BLaER1 treated with 17β-estradiol and CSF1 and Interleukin-3, amounts not matched to agents 10 nM and 100 nM (cell line): Measurements from ENCODE around the gene MOCS1.

ENCODE experiments used
- H3K27ac ChIP-seq, 11 experiments: shearing (Covaris generic); formaldehyde crosslinking; 2 replicates each; pipeline ENCODE4 v1.8.1; 2022
- H3K27me3 ChIP-seq, 11 experiments: shearing (Covaris generic); formaldehyde crosslinking; 2 replicates each; pipeline ENCODE4 v1.8.1; 2022
- H3K36me3 ChIP-seq, 11 experiments: shearing (Covaris generic); formaldehyde crosslinking; 2 replicates each; pipeline ENCODE4 v1.8.1; 2022
- H3K4me1 ChIP-seq, 10 experiments: shearing (Covaris generic); formaldehyde crosslinking; 2 replicates each; pipeline ENCODE4 v1.8.1; 2022
- H3K4me2 ChIP-seq, 11 experiments: shearing (Covaris generic); formaldehyde crosslinking; 2 replicates each; pipeline ENCODE4 v1.8.1; 2022
- H3K4me3 ChIP-seq, 10 experiments: shearing (Covaris generic); formaldehyde crosslinking; 2 replicates each; pipeline ENCODE4 v1.8.1; 2022
- H3K9ac ChIP-seq, 11 experiments: shearing (Covaris generic); formaldehyde crosslinking; 2 replicates each; pipeline ENCODE4 v1.8.1; 2022
- H3K9me3 ChIP-seq, 11 experiments: shearing (Covaris generic); formaldehyde crosslinking; replicated peaks in 1 of 11; 2 replicates each; pipeline ENCODE4 v1.8.1; 2022
- H4K20me1 ChIP-seq, 11 experiments: shearing (Covaris generic); formaldehyde crosslinking; 2 replicates each; pipeline ENCODE4 v1.8.1; 2022
- Cebpa-rat ChIP-seq, 11 experiments: shearing (Covaris generic); IDR thresholded peaks; 2 replicates each; pipeline ENCODE4 v1.8.1; 2022

The MOCS1 gene

DNA sequence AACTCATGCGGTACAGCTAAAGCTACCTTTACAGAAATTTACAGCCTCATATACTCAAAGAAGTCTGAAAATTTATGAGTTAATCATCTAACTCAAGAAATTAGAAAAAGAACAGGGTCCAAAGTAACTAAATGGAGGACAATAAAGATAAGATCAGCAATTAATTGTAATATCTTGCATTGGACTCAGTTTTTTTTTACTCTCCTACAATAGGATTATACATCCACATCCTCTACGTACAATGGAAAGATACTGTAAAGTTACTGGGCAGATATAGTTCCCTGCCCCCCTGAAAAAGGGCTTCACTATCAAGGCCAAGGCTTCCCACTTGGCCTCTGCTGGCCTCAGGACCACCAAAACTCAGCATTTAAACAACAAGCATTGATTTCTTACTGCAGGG lies 31.5 kb upstream of the MOCS1 start:
- H3K9ac ChIP-seq, result no peak overlapping the region
- no peaks in the 10 kb centered on the region for H3K27me3 ChIP-seq
- no peak for TF ChIP-seq Cebpa-rat (IDR thresholded peaks at IDR 0.05)
- H3K4me1 ChIP-seq, result 0 out of 20 replicates have a peak, but pooled peaks cover 0 to 2% (median 0%) of the 10 kb centered on the region in 10 experiments
- H3K4me2 ChIP-seq, result no peak overlapping the region
- H3K4me3 ChIP-seq, result no peak overlapping the region
- no peaks in the 10 kb centered on the region for H4K20me1 ChIP-seq
- H3K27ac ChIP-seq, result no peak overlapping the region
- H3K9me3 ChIP-seq, result peaks cover 5 to 13% (median 8%) of the 10 kb centered on the region in 11 experiments; a peak in 21 of 22 replicates
- no peaks in the 10 kb centered on the region for H3K36me3 ChIP-seq

- Histone ChIP-seq H3K36me3 (no peaks in the 10 kb centered on the region), H3K4me2 (no peak overlapping the region), H3K27ac (no peak overlapping the region), H3K27me3 (no peaks in the 10 kb centered on the region), H3K4me1 (0 out of 20 replicates have a peak, but pooled peaks cover 0 to 2% (median 0%) of the 10 kb centered on the region in 10 experiments), H4K20me1 (no peaks in the 10 kb centered on the region), H3K9ac (no peak overlapping the region), H3K9me3 (0 out of 22 replicates have a peak, but pooled peaks cover 0 to under 1% (median 0%) of the 10 kb centered on the region in 11 experiments), H3K4me3 (no peak overlapping the region)
- no peak for TF ChIP-seq Cebpa-rat (IDR thresholded peaks at IDR 0.05)
Measured at GRCh38 chr6:39964530-39964929, 30.3 kb upstream of the MOCS1 start.

- H3K9me3 ChIP-seq, result no peaks in the 10 kb centered on the region; a peak in 1 of 22 replicates
- no peak overlapping the region for H3K4me3 ChIP-seq
- TF ChIP-seq Cebpa-rat (IDR thresholded peaks at IDR 0.05), result no peak
- H3K36me3 ChIP-seq, result no peaks in the 10 kb centered on the region
- H3K4me2 ChIP-seq, result no peak overlapping the region
- H3K4me1 ChIP-seq, result 0 out of 20 replicates have a peak, but pooled peaks cover 0 to 2% (median 0%) of the 10 kb centered on the region in 10 experiments
- no peaks in the 10 kb centered on the region for H4K20me1 ChIP-seq
- H3K27me3 ChIP-seq, result no peaks in the 10 kb centered on the region
- H3K27ac ChIP-seq, result no peak overlapping the region
- no peak overlapping the region for H3K9ac ChIP-seq
Measured at GRCh38 chr6:39964094-39964493, 29.8 kb upstream of the MOCS1 start.

- Histone ChIP-seq H4K20me1 (no peaks in the 10 kb centered on the region), H3K9me3 (no peaks in the 10 kb centered on the region; a peak in 1 of 22 replicates), H3K36me3 (no peaks in the 10 kb centered on the region), H3K4me1 (0 out of 20 replicates have a peak, but pooled peaks cover 0 to 2% (median 0%) of the 10 kb centered on the region in 10 experiments), H3K9ac (no peak overlapping the region), H3K27ac (no peak overlapping the region), H3K27me3 (no peaks in the 10 kb centered on the region), H3K4me2 (no peak overlapping the region), H3K4me3 (no peak overlapping the region)
- TF ChIP-seq Cebpa-rat (IDR thresholded peaks at IDR 0.05), result no peak
Measured at GRCh38 chr6:39962831-39963230, 28.6 kb upstream of the MOCS1 start.

- H3K4me2 ChIP-seq, result no peak overlapping the region
- no peaks in the 10 kb centered on the region for H3K36me3 ChIP-seq
- no peaks in the 10 kb centered on the region for H3K27me3 ChIP-seq
- peaks cover 0 to 8% (median 5%) of the 10 kb centered on the region in 11 experiments; a peak in 5 of 22 replicates for H3K9me3 ChIP-seq
- H3K27ac ChIP-seq, result no peak overlapping the region
- H4K20me1 ChIP-seq, result no peaks in the 10 kb centered on the region
- H3K9ac ChIP-seq, result no peak overlapping the region
- no peak for TF ChIP-seq Cebpa-rat (IDR thresholded peaks at IDR 0.05)
- H3K4me3 ChIP-seq, result no peak overlapping the region
- 0 out of 20 replicates have a peak, but pooled peaks cover 0 to 2% (median 0%) of the 10 kb centered on the region in 10 experiments for H3K4me1 ChIP-seq
Measured at GRCh38 chr6:39961178-39961577, 26.9 kb upstream of the MOCS1 start.

DNA sequence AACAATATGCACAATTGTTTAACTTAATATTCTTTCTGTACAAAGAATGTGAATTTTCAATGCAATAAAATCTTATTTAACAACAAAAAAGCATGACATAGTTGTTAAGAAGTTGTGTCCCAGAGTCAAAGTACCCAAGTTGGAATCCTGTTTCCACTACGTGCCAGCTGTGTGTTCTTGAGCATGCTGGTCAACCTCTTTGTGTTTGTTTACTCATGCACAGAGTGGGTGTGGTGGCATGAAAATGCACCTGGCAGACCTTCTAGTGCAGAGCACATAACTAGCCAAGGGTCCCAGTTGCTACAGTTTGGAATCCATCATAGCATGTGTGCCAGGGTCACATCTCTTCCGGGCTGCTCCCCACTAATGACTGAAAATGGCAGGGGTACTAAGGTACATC lies 24.7 kb upstream of the MOCS1 start:
- no peak overlapping the region for H3K27ac ChIP-seq
- peaks cover 0 to 14% (median 6%) of the 10 kb centered on the region in 11 experiments; a peak in 5 of 22 replicates for H3K9me3 ChIP-seq
- H3K4me1 ChIP-seq, result 0 out of 20 replicates have a peak, but pooled peaks cover 0 to 2% (median 0%) of the 10 kb centered on the region in 10 experiments
- H3K4me3 ChIP-seq, result no peak overlapping the region
- H4K20me1 ChIP-seq, result no peaks in the 10 kb centered on the region
- TF ChIP-seq Cebpa-rat (IDR thresholded peaks at IDR 0.05), result no peak
- no peak overlapping the region for H3K9ac ChIP-seq
- no peaks in the 10 kb centered on the region for H3K27me3 ChIP-seq
- no peak overlapping the region for H3K4me2 ChIP-seq
- H3K36me3 ChIP-seq, result no peaks in the 10 kb centered on the region

DNA sequence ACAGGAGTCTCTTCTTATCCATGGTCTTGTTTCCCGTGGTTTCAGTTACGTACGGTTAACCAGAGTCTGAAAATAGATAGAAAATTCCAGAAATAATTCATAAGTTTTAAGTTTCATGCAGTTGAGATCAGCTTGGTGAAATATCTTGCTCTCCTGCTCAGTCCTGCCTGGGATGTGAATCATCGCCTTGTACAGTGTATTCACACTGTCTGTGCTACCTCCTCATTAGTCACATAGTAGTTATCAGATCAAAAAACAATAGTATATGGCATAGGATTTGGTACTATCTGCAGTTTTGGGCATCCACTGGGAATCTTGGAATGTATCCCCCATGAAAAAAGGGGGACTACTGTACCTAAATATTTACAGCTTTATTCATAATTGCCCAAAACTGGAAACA lies 22.7 kb upstream of the MOCS1 start:
- Histone ChIP-seq H3K4me2 (no peak overlapping the region), H3K9me3 (peaks cover 0 to 14% (median 6%) of the 10 kb centered on the region in 11 experiments; a peak in 5 of 22 replicates), H3K4me1 (0 out of 20 replicates have a peak, but pooled peaks cover 0 to 2% (median 0%) of the 10 kb centered on the region in 10 experiments), H3K4me3 (no peak overlapping the region), H3K36me3 (no peaks in the 10 kb centered on the region), H3K27me3 (no peaks in the 10 kb centered on the region), H4K20me1 (no peaks in the 10 kb centered on the region), H3K9ac (no peak overlapping the region), H3K27ac (no peak overlapping the region)
- no peak for TF ChIP-seq Cebpa-rat (IDR thresholded peaks at IDR 0.05)

- H3K36me3 ChIP-seq, result no peaks in the 10 kb centered on the region
- no peak overlapping the region for H3K4me3 ChIP-seq
- TF ChIP-seq Cebpa-rat (IDR thresholded peaks at IDR 0.05), result no peak
- H3K4me2 ChIP-seq, result no peak overlapping the region
- no peak overlapping the region for H3K27ac ChIP-seq
- H4K20me1 ChIP-seq, result no peaks in the 10 kb centered on the region
- no peak overlapping the region for H3K9ac ChIP-seq
- H3K4me1 ChIP-seq, result no peaks in the 10 kb centered on the region
- H3K9me3 ChIP-seq, result peaks cover 0 to 14% (median 6%) of the 10 kb centered on the region in 11 experiments; a peak in 4 of 22 replicates
- no peaks in the 10 kb centered on the region for H3K27me3 ChIP-seq
Measured at GRCh38 chr6:39953076-39953618, 18.9 kb upstream of the MOCS1 start.

- TF ChIP-seq Cebpa-rat (IDR thresholded peaks at IDR 0.05), result no peak
Measured at GRCh38 chr6:39952167-39952566, 17.9 kb upstream of the MOCS1 start.

GRCh38 chr6:39951716-39952115 lies 17.5 kb upstream of the MOCS1 start:
- Histone ChIP-seq H4K20me1 (no peaks in the 10 kb centered on the region), H3K4me2 (no peak overlapping the region), H3K27me3 (no peaks in the 10 kb centered on the region), H3K9me3 (peaks cover 0 to 10% (median 5%) of the 10 kb centered on the region in 11 experiments; a peak in 4 of 22 replicates), H3K4me3 (no peak overlapping the region), H3K36me3 (no peaks in the 10 kb centered on the region), H3K4me1 (no peaks in the 10 kb centered on the region), H3K27ac (no peak overlapping the region), H3K9ac (no peak overlapping the region)
- TF ChIP-seq Cebpa-rat (IDR thresholded peaks at IDR 0.05), result no peak

More at GRCh38 chr6:39952167-39952566, 17.9 kb upstream of the MOCS1 start:
- Histone ChIP-seq H3K4me3 (no peak overlapping the region), H3K27ac (no peak overlapping the region), H3K9ac (no peak overlapping the region), H3K27me3 (no peaks in the 10 kb centered on the region), H3K4me1 (no peaks in the 10 kb centered on the region), H3K36me3 (no peaks in the 10 kb centered on the region), H3K9me3 (peaks cover 0 to 14% (median 6%) of the 10 kb centered on the region in 11 experiments; a peak in 4 of 22 replicates), H3K4me2 (no peak overlapping the region), H4K20me1 (no peaks in the 10 kb centered on the region)
